ENCODE measurements around the gene CXCL13. TPM values are rescaled to one million over a fixed set of nuclear protein-coding genes. Genes with fewer than 3 reads are reported as not detected.

The CXCL13 gene
- total RNA-seq, 4 donors from 2014 or later: 1.4 to 91.6 (median 6.7) TPM; not detected in 1

DNA sequence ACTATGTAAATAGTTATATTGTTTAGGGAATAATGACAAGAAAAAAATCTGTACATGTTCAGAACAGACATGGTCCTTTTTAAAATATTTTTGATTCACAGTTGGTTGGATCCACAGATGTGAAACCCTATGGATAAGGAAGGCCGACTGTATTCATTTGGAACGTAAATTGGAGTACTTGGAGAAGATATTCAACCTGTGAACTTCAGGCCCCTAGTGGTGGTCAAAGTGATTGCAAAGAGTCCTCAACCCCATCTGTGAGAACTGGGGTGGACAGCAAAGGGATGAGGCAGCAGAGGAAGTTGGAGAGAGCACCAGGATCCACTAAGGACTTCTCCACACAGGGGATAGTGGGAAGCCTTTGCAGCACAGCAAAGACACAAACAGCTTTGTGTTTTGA lies 6.2 kb upstream of the CXCL13 start:
- DNase-seq: peak in 1 of 3 donors; percentile 58
- no peak overlapping the region for H3K27ac ChIP-seq
- H3K27me3 ChIP-seq: no peaks in the 10 kb centered on the region
- H3K36me3 ChIP-seq: no peaks in the 10 kb centered on the region
- H3K9me3 ChIP-seq: no peaks in the 10 kb centered on the region
- TF ChIP-seq, protein P1, sequence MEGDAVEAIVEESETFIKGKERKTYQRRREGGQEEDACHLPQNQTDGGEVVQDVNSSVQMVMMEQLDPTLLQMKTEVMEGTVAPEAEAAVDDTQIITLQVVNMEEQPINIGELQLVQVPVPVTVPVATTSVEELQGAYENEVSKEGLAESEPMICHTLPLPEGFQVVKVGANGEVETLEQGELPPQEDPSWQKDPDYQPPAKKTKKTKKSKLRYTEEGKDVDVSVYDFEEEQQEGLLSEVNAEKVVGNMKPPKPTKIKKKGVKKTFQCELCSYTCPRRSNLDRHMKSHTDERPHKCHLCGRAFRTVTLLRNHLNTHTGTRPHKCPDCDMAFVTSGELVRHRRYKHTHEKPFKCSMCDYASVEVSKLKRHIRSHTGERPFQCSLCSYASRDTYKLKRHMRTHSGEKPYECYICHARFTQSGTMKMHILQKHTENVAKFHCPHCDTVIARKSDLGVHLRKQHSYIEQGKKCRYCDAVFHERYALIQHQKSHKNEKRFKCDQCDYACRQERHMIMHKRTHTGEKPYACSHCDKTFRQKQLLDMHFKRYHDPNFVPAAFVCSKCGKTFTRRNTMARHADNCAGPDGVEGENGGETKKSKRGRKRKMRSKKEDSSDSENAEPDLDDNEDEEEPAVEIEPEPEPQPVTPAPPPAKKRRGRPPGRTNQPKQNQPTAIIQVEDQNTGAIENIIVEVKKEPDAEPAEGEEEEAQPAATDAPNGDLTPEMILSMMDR (IDR thresholded peaks at IDR 0.05): peak in 5 of 6 experiments; percentile 8 to 64 (median 55)
- TF ChIP-seq POLR2A (IDR thresholded peaks at IDR 0.05): no peak
- no peaks in the 10 kb centered on the region for H3K4me1 ChIP-seq
- H3K4me3 ChIP-seq: no peak overlapping the region

GRCh38 chr4:77600521-77601451 lies 4.8 kb upstream of the CXCL13 start:
- H3K4me1 ChIP-seq: no peaks in the 10 kb centered on the region
- no peaks in the 10 kb centered on the region for H3K36me3 ChIP-seq
- no peak overlapping the region for H3K27ac ChIP-seq
- peak in 1 of 3 donors; percentile 65 for DNase-seq
- TF ChIP-seq POLR2A (IDR thresholded peaks at IDR 0.05): no peak
- TF ChIP-seq, protein P1 (IDR thresholded peaks at IDR 0.05): peak; percentile 36 to 78 (median 72)
- H3K4me3 ChIP-seq: no peak overlapping the region
- no peaks in the 10 kb centered on the region for H3K27me3 ChIP-seq
- no peaks in the 10 kb centered on the region for H3K9me3 ChIP-seq

DNA sequence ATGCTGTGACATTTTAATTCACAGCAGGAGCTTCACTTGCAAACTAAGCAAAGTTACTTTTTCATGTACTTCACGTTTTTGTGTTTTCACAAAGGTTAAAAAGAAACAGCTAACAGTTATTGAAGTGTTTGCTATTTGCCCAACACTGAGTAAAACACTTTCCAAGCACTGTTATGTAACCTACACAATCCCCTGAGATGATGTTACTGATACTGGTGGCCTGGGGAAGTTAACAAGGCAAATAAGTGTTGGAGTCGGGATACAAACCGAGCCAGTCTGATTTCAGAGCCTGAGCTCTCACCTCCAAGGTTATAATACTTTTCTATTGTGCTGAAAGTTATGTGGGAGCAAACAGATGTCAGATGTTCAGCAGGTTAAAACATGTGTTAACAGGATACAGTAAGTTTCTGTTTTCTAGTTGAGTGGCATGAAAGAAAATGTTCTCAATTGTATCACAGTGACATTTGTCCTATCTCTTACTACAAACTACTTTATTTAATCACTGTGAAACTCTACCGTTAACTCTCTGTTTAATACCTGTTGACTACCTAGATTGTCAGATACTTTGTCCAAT lies 3.9 kb upstream of the CXCL13 start:
- H3K36me3 ChIP-seq: no peaks in the 10 kb centered on the region
- no peak for TF ChIP-seq POLR2A (IDR thresholded peaks at IDR 0.05)
- TF ChIP-seq, protein P1 (IDR thresholded peaks at IDR 0.05): no peak
- H3K4me1 ChIP-seq: no peaks in the 10 kb centered on the region
- H3K4me3 ChIP-seq: no peak overlapping the region
- H3K27ac ChIP-seq: no peak overlapping the region
- DNase-seq: no peak
- no peaks in the 10 kb centered on the region for H3K9me3 ChIP-seq
- H3K27me3 ChIP-seq: no peaks in the 10 kb centered on the region

DNA sequence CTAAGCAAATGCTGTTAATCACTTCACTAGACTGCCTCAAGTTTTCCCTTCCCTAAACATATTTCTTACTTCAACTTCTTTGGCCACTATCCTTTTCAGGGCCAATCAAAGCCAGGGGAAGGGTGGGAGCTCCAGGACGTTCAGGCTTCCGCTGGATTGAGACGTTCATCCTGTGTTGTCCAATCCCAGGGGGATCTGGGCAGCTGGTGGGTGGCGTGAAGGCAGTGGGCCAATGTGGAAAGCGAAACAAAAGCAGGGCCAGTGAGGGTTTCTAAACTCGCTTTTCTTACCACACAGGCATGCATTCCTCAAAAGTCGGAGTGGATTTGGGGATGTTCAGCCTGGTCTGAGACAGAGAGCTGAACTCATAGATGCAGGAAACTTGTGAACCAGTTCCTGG lies 7.6 kb downstream of the CXCL13 start:
- no peaks in the 10 kb centered on the region for H3K4me1 ChIP-seq
- H3K9me3 ChIP-seq: no peaks in the 10 kb centered on the region
- no peak for DNase-seq
- no peaks in the 10 kb centered on the region for H3K36me3 ChIP-seq
- no peak overlapping the region for H3K4me3 ChIP-seq
- no peaks in the 10 kb centered on the region for H3K27me3 ChIP-seq
- no peak for TF ChIP-seq POLR2A (IDR thresholded peaks at IDR 0.05)
- TF ChIP-seq, protein P1 (IDR thresholded peaks at IDR 0.05): no peak
- no peak overlapping the region for H3K27ac ChIP-seq

GRCh38 chr4:77615153-77615552 lies 9.5 kb downstream of the CXCL13 start:
- no peak overlapping the region for H3K27ac ChIP-seq
- H3K36me3 ChIP-seq: no peaks in the 10 kb centered on the region
- no peaks in the 10 kb centered on the region for H3K4me1 ChIP-seq
- no peaks in the 10 kb centered on the region for H3K27me3 ChIP-seq
- H3K9me3 ChIP-seq: no peaks in the 10 kb centered on the region
- no peak overlapping the region for H3K4me3 ChIP-seq
- TF ChIP-seq, protein P1 (IDR thresholded peaks at IDR 0.05): no peak
- no peak for TF ChIP-seq POLR2A (IDR thresholded peaks at IDR 0.05)
- no peak for DNase-seq

Measured in Peyer's patch (tissue), 4 donors.